Transverse colon (tissue), 4 donors: ENCODE data around the gene ST6GALNAC5.

Experiments
- EP300 ChIP-seq: sonication (generic); formaldehyde crosslinking; IDR thresholded peaks from one replicate; pipeline ENCODE4 v1.6.1; 2017; ENCODE audit warnings: antibody characterized with exemption, low read depth
- POLR2A ChIP-seq: fragments of 450-650 bp; IDR thresholded peaks from one replicate; pipeline ENCODE4 v1.6.1; 2016; ENCODE audit warnings: antibody characterized with exemption, mild to moderate bottlenecking, moderate library complexity
- POLR2AphosphoS5 ChIP-seq, 3 donors: sonication (generic); formaldehyde crosslinking; IDR thresholded peaks; one replicate each; pipeline ENCODE4 v1.6.1; 2016; ENCODE audit warnings: antibody characterized with exemption in 3 of 3
- TF ChIP-seq, protein P1 (sequence below), 5 experiments: fragments of 200-600 bp in 3 of 5; fragments of 450-650 bp in 2 of 5; sonication (generic) in 3 of 5; IDR thresholded peaks; 1 replicate in 2 of 5; 2 replicates in 3 of 5; pipeline ENCODE4 v1.5.1; 2016 to 2017; ENCODE audit warnings: antibody characterized with exemption in 5 of 5, inconsistent platforms in 3 of 5, mild to moderate bottlenecking in 2 of 5, moderate library complexity in 1 of 5

DNA sequence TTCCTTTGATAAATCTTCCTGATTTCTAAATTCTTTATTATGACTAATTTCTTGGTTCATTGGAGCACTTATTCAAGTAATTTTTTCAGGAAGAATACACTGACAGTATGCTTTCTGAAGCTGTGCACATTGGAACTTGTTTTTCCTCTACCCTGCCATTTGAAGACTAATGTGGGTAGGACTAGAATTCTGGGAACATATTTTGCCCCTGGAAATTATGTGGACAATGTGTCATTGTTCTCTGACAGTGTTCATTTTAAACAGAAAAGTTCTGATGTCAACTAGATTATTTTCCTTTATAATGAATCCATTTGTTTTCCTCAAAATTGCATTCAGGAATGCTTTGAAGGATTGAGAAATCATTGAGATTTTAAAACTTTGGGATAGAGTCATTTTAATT is 34.8 kb upstream of the ST6GALNAC5 start:
- TF ChIP-seq POLR2A (no peak), POLR2AphosphoS5 (IDR thresholded peaks at IDR 0.05) (no peak), EP300 (no peak)
- TF ChIP-seq, protein P1, sequence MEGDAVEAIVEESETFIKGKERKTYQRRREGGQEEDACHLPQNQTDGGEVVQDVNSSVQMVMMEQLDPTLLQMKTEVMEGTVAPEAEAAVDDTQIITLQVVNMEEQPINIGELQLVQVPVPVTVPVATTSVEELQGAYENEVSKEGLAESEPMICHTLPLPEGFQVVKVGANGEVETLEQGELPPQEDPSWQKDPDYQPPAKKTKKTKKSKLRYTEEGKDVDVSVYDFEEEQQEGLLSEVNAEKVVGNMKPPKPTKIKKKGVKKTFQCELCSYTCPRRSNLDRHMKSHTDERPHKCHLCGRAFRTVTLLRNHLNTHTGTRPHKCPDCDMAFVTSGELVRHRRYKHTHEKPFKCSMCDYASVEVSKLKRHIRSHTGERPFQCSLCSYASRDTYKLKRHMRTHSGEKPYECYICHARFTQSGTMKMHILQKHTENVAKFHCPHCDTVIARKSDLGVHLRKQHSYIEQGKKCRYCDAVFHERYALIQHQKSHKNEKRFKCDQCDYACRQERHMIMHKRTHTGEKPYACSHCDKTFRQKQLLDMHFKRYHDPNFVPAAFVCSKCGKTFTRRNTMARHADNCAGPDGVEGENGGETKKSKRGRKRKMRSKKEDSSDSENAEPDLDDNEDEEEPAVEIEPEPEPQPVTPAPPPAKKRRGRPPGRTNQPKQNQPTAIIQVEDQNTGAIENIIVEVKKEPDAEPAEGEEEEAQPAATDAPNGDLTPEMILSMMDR (IDR thresholded peaks at IDR 0.05), result no peak
